Ishikawa (cell line): ENCODE measurements around the gene RHOB.

ENCODE experiments used
- CEBPB ChIP-seq: IDR thresholded peaks from 2 replicates; pipeline ENCODE4 v1.6.1; 2012
- CREB1 ChIP-seq: IDR thresholded peaks from 2 replicates; pipeline ENCODE4 v1.6.1; 2012; ENCODE audit warnings: low read depth
- EGR1 ChIP-seq: IDR thresholded peaks from 2 replicates; pipeline ENCODE4 v1.6.1; 2012
- EP300 ChIP-seq: IDR thresholded peaks from 2 replicates; pipeline ENCODE4 v1.6.1; 2012; ENCODE audit warnings: borderline replicate concordance
- FOXM1 ChIP-seq: IDR thresholded peaks from 2 replicates; pipeline ENCODE4 v1.6.1; 2012; ENCODE audit warnings: low read depth, borderline replicate concordance
- MAX ChIP-seq: IDR thresholded peaks from 2 replicates; pipeline ENCODE4 v1.6.1; 2012
- NFIC ChIP-seq: IDR thresholded peaks from 2 replicates; pipeline ENCODE4 v1.6.1; 2012
- RAD21 ChIP-seq: IDR thresholded peaks from 2 replicates; pipeline ENCODE4 v1.6.1; 2012; ENCODE audit warnings: low read depth
- TAF1 ChIP-seq: IDR thresholded peaks from 2 replicates; pipeline ENCODE4 v1.6.1; 2012; ENCODE audit warnings: low read depth, mild to moderate bottlenecking
- TCF12 ChIP-seq: IDR thresholded peaks from 2 replicates; pipeline ENCODE4 v1.6.1; 2012; ENCODE audit warnings: low read depth
- TEAD4 ChIP-seq: IDR thresholded peaks from 2 replicates; pipeline ENCODE4 v1.6.1; 2012
- YY1 ChIP-seq: IDR thresholded peaks from 2 replicates; pipeline ENCODE4 v1.6.1; 2012; ENCODE audit warnings: low read depth
- ZBTB7A ChIP-seq: IDR thresholded peaks from 2 replicates; pipeline ENCODE4 v1.6.1; 2012; ENCODE audit warnings: low read depth
- TF ChIP-seq, protein P1 (sequence below): IDR thresholded peaks from 2 replicates; pipeline ENCODE4 v1.6.1; 2012; ENCODE audit warnings: low read depth, mild to moderate bottlenecking
- TF ChIP-seq, protein P2 (sequence below): IDR thresholded peaks from 2 replicates; pipeline ENCODE4 v1.6.1; 2012

RHOB gene

DNA sequence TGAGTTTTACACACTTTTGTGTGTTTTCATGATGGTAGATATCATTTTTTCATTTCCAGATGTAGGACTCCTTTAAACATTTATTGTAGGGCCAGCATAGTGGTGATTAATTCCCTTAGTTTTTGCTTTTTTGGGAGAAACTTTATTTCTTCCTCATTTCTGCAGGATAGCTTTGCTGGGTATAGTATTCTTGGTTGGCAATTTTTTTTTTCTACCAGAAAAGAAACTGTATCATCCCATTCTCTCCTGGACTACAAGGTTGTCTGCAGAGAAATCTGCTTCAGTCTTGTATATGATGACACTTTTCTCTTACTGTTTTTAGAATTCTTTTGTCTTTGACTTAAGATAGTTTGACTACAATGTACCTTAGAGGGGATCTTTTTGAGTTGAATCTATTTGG is 37.8 kb upstream of the RHOB start:
- no peak for TF ChIP-seq RAD21

DNA sequence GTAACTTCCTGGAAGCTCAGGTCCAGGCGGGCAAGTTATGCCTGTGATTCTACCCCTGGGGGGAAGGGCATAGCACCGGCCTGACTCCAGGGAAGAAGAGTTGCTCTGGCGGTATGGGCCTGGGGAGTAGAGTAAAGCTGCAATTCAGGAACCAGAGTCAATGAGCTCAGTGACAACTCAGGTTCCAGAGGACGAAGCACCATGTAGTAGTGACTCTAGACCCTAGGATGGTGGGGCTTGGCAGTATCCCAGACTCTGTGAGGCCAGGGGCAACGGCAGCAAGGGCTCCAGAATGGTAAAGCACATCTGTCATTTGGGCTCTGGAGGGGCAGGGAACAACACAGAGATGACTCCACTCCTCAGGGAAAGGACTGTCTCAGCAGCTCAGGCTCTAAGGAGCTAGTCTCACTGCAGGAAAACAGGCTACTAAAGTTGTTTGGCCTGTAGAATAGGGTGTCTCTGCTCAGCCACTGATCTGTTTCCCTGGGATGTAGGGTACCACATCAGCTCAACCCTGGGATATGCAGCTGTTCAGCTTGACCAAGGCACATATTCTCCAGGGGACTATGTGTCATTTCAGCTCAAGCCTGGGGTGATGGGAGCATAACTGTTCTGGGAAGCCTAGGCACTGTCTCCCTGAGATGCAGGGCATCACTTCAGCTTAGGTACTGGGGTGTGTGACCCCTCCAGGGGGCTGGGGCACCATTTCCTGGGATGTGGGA is 36.2 kb upstream of the RHOB start:
- TF ChIP-seq NFIC = no peak
- no peak for TF ChIP-seq EGR1
- TF ChIP-seq, protein P1, sequence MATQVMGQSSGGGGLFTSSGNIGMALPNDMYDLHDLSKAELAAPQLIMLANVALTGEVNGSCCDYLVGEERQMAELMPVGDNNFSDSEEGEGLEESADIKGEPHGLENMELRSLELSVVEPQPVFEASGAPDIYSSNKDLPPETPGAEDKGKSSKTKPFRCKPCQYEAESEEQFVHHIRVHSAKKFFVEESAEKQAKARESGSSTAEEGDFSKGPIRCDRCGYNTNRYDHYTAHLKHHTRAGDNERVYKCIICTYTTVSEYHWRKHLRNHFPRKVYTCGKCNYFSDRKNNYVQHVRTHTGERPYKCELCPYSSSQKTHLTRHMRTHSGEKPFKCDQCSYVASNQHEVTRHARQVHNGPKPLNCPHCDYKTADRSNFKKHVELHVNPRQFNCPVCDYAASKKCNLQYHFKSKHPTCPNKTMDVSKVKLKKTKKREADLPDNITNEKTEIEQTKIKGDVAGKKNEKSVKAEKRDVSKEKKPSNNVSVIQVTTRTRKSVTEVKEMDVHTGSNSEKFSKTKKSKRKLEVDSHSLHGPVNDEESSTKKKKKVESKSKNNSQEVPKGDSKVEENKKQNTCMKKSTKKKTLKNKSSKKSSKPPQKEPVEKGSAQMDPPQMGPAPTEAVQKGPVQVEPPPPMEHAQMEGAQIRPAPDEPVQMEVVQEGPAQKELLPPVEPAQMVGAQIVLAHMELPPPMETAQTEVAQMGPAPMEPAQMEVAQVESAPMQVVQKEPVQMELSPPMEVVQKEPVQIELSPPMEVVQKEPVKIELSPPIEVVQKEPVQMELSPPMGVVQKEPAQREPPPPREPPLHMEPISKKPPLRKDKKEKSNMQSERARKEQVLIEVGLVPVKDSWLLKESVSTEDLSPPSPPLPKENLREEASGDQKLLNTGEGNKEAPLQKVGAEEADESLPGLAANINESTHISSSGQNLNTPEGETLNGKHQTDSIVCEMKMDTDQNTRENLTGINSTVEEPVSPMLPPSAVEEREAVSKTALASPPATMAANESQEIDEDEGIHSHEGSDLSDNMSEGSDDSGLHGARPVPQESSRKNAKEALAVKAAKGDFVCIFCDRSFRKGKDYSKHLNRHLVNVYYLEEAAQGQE = no peak
- TF ChIP-seq TCF12 = no peak
- TF ChIP-seq, protein P2, sequence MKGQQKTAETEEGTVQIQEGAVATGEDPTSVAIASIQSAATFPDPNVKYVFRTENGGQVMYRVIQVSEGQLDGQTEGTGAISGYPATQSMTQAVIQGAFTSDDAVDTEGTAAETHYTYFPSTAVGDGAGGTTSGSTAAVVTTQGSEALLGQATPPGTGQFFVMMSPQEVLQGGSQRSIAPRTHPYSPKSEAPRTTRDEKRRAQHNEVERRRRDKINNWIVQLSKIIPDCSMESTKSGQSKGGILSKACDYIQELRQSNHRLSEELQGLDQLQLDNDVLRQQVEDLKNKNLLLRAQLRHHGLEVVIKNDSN = no peak
- TF ChIP-seq YY1 = no peak
- TF ChIP-seq RAD21 = no peak
- no peak for TF ChIP-seq CREB1
- TF ChIP-seq CEBPB = no peak
- TF ChIP-seq EP300 = no peak
- no peak for TF ChIP-seq ZBTB7A
- no peak for TF ChIP-seq TAF1
- TF ChIP-seq FOXM1 = no peak
- TF ChIP-seq MAX = no peak
- no peak for TF ChIP-seq TEAD4

- TF ChIP-seq CREB1 (no peak), RAD21 (peak; percentile 74)
Measured at GRCh38 chr2:20411361-20411894, 35.4 kb upstream of the RHOB start.

DNA sequence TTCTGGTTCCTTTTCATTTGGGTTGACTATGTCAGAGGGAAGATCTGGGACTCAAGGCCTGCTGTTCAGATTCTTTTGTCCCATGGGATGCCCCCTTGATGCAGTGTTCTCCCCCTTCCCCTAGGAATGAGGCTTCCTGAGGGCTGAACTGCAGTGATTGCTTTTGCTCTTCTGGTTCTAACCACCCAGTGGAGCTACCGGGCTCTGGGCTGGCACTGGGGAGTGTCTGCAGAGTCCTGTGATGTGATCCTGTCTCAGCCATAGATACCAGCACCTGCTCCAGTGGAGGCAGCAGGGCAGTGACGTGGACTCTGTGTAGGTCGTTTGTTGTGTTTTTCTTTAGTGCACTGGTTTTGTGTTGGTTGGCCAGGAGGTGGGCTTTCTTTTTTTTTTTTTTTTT is 32.1 kb upstream of the RHOB start:
- TF ChIP-seq EGR1 = no peak
- TF ChIP-seq, protein P1 = no peak
- no peak for TF ChIP-seq TCF12
- no peak for TF ChIP-seq TEAD4
- no peak for TF ChIP-seq CEBPB
- TF ChIP-seq YY1 = no peak
- no peak for TF ChIP-seq TAF1
- no peak for TF ChIP-seq MAX
- no peak for TF ChIP-seq EP300
- TF ChIP-seq NFIC = no peak
- no peak for TF ChIP-seq CREB1
- TF ChIP-seq ZBTB7A = no peak
- no peak for TF ChIP-seq RAD21

GRCh38 chr2:20415511-20415918 is 31.4 kb upstream of the RHOB start:
- no peak for TF ChIP-seq NFIC
- TF ChIP-seq EGR1 = no peak
- TF ChIP-seq MAX = no peak
- TF ChIP-seq, protein P1 = no peak
- TF ChIP-seq ZBTB7A = no peak
- TF ChIP-seq EP300 = no peak
- TF ChIP-seq TCF12 = no peak
- TF ChIP-seq TAF1 = no peak
- TF ChIP-seq CREB1 = no peak
- no peak for TF ChIP-seq RAD21
- TF ChIP-seq, protein P2 = no peak
- no peak for TF ChIP-seq CEBPB
- no peak for TF ChIP-seq YY1
- no peak for TF ChIP-seq FOXM1
- TF ChIP-seq TEAD4 = no peak
